ENCODE data around the gene PEAR1.

PEAR1 gene, protein sequence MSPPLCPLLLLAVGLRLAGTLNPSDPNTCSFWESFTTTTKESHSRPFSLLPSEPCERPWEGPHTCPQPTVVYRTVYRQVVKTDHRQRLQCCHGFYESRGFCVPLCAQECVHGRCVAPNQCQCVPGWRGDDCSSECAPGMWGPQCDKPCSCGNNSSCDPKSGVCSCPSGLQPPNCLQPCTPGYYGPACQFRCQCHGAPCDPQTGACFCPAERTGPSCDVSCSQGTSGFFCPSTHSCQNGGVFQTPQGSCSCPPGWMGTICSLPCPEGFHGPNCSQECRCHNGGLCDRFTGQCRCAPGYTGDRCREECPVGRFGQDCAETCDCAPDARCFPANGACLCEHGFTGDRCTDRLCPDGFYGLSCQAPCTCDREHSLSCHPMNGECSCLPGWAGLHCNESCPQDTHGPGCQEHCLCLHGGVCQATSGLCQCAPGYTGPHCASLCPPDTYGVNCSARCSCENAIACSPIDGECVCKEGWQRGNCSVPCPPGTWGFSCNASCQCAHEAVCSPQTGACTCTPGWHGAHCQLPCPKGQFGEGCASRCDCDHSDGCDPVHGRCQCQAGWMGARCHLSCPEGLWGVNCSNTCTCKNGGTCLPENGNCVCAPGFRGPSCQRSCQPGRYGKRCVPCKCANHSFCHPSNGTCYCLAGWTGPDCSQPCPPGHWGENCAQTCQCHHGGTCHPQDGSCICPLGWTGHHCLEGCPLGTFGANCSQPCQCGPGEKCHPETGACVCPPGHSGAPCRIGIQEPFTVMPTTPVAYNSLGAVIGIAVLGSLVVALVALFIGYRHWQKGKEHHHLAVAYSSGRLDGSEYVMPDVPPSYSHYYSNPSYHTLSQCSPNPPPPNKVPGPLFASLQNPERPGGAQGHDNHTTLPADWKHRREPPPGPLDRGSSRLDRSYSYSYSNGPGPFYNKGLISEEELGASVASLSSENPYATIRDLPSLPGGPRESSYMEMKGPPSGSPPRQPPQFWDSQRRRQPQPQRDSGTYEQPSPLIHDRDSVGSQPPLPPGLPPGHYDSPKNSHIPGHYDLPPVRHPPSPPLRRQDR

GRCh38 chr1:156893048-156893953 is at the start of gene PEAR1:
Gene PEAR1, plus strand, starts transcription at chr1:156893718. Its CDS starts 10,209 bp downstream, at chr1:156903927.
- DNase-seq (ENCODE audit: low read depth, low spot score): no peak

DNA sequence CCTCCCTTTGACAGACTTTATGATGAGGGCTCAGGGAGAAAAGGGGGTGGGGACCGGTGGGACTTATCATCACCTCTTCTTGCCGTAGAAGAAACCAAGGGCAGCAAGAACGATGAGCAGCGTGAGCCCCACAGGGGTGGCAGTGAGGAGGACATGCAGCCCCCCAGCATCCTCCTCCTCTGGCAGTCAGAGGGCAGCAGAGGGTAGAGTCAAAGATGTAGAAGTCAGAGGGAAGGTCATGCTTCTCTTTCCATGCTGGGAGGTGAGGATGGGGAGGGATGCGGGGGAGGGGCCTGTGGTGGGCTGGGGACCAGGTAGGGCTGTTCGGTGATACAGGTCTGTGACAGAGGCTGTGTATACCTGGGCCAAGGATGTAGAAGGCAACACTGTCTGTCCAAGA is 49.4 kb upstream of the PEAR1 start:
- no peak for DNase-seq (ENCODE audit: low read depth, low spot score)

DNA sequence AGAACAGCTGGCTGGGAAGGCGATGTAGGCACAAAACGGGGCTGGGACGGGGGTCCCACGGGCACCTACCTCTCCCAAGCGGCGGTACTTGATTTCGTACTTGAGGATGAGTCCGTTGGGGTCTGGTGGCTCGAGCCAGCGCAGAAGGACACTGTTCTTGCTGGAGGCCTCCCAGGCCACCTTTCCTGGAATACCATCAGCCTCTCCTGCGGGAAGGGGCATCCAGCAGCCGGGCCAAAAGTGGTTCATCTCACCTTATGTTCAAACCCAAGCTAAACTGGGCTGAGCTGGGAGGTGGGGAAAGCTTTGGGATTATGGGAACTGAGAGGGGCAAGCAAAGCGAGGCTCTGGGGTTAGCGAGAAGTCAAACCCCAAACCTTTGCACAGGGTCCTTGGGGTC is 48.9 kb upstream of the PEAR1 start:
- DNase-seq (ENCODE audit: low read depth, low spot score): no peak

DNA sequence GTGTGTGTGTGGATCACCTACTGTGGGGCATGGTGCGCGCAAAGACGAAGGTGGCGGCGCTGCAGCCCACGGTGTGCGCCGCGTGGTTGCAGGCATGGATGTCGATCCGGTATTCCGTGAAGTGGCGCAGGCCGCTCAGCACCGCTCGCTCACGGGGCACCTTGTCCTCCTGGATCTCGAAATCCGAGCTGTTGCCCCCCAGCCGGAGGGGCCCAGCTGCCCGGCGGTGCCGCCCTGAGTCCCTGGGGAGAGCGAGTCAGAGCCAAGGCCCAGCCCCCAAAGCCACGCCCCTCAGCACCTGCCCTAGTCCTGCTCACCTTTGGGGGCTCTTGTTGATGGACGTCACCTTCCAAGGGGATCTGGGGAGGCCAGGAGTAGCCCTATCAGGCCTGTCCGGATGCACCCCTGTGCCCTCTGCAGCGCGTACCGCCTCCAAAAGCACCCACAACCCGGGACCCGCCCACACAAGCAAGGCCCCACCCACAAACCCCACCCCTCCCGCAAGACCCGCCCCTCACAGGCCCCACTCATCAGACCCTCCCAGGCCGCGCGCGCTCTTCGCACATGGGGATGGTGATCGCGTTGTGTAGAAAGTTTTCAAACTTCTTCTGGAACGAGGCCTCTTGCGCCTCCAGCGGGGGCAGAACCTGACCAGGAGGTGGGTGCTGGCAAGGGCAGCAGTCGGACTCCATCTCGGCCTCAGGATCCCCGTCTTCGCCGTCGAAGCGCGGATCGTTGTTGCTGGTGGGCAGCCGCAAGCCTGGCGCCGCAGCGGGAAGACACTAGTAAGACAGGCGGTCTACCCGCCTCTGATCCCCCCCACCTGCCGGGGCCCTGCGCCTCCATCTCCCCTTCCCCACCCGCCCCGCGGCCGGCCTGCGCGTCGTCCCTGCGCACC is 48.2 kb upstream of the PEAR1 start:
- no peak for DNase-seq (ENCODE audit: low read depth, low spot score)

DNA sequence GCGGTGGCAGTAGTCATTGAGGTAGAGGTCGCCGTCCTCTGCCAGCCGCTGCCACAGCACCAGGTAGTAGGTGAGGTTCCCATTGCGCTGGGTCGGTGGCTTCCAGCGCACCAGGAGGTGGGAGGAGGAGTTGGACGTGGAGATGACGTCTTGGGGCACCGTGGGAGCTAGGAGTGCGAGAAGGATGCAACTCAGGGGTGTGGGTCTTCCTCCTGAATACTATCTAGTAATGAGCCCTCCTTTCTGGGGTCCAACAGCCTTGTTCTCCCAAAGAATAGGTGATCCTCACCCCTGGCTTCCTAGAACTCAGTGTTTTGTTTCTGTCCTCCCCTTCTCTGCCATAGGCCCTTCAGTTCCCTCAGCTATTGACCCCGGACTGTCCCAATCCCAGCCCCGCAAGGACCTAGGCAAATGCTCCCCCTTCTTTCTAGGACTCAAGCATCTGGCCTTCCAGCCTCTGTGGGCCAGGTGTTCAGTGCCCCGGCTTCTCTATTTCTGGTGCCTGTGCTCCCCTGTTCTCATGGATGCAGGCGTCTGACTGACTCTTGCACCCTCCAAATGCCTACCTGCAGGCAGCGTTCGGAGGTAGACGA is 47.5 kb upstream of the PEAR1 start:
- DNase-seq (ENCODE audit: low read depth, low spot score): no peak

GRCh38 chr1:156846643-156847042 is 46.9 kb upstream of the PEAR1 start:
- no peak for DNase-seq (ENCODE audit: low read depth, low spot score)

- DNase-seq (ENCODE audit: low read depth, low spot score): no peak
Observed at GRCh38 chr1:156847591-156848460, 45.7 kb upstream of the PEAR1 start.

DNA sequence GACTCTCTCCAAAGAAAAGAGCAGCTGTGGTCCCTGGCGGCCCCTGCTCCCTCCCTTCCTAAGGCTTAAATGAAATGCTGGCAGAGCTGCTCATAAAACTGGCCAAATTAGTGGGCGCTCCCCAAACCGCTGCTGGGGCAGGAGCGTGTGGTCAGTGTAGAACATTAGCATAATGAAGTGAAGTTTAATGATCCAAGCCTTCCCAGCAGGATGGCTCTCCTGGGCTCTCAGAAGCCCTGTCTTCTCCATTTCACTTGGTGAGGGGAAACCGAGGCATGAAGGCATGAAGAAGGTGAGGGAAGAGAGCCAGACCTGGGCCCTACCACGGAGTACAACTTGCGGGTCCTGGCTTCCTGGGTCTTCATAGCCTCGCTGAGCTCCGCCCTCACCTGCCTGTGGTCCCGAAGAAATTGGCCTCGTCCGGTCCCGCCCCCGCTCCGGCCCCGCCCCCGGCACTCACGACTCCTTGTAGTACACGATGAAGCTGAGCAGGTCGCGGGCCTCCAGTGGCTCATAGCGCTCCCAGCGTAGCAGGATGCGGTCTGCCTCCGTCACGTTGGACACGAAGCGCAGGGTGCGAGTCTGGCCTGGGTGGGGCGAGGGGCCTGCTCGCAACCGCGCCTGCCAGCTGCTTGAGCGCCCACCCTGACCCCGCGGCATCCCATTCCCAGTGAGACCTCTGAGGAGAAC is 44.9 kb upstream of the PEAR1 start:
- no peak for DNase-seq (ENCODE audit: low read depth, low spot score)

- no peak for DNase-seq (ENCODE audit: low read depth, low spot score)
Observed at GRCh38 chr1:156849151-156849496, 44.4 kb upstream of the PEAR1 start.

DNA sequence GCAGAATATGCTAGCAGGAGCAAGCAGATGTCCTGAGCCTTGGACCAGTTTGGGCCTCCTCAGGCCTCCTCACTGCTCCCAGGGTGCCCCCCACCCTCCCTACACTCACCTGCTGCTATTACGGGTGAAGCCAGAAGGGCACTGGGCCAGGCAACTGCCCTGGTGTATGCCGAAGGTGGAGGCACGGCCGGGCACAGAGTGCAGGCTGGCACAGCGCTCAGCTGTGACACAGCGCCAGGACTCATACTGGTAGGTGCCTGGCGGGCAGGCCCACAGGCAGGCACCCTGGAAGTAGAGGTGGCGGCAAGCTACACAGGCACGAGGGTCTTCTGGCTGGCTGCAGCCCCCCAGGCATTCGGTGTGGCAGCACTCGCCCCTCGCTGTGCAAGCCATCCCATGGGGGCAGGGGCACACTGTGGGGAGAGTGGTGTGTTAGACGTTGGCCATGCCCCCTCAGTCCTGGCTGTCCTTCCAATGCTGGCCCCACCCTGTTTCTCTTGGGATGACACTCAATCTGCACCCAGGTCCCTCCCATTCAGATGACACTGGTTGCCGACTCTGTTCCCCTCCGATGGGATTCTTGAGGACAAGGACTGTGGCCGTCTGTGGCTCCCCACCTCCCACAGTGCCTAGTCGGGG is 41.6 kb upstream of the PEAR1 start:
- DNase-seq (ENCODE audit: low read depth, low spot score): no peak

- no peak for DNase-seq (ENCODE audit: low read depth, low spot score)
Observed at GRCh38 chr1:156852418-156852874, 41.1 kb upstream of the PEAR1 start.

DNA sequence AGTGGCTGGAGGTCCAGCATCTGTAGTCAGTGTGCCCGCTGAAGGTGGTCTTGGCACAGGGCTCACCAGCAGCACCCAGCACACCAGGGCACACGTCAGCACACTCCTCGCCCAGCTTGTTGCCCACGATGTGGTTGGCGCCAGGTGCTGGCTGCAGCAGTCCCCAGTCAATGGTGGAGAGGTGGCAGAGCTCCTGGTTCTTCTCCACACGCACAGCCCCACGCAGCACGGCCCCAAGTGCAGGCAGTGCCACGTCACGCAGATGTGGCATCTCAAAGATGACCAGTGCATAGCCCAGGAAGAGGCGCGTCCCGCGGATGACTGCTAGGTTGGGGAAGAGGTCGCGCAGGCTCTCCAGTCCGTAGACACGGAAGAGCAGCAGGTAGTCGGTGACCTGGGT is 39.8 kb upstream of the PEAR1 start:
- DNase-seq (ENCODE audit: low read depth, low spot score): no peak

DNA sequence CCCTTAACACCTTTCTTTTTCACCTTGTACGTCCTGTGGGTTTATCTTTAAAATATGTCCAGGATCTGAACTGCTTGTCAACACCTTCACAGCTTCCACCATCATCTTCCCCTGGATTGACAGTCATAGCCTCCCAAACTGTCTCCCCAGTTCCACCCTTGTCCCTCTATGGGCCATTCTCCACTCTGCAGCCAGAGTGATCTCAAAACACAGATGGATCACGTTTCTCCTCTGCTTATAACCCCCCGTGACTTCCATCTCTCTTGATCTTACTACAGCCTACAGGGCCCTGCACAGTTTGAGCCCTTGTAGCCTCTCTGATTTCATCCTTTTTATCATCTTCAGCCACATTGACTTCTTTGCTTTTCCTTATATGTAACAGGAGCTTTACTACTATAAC is 38.9 kb upstream of the PEAR1 start:
- DNase-seq (ENCODE audit: low read depth, low spot score): no peak

- no peak for DNase-seq (ENCODE audit: low read depth, low spot score)
Observed at GRCh38 chr1:156856282-156856785, 37.2 kb upstream of the PEAR1 start.

GRCh38 chr1:156857532-156857931 is 36.0 kb upstream of the PEAR1 start:
- DNase-seq (ENCODE audit: low read depth, low spot score): no peak

DNA sequence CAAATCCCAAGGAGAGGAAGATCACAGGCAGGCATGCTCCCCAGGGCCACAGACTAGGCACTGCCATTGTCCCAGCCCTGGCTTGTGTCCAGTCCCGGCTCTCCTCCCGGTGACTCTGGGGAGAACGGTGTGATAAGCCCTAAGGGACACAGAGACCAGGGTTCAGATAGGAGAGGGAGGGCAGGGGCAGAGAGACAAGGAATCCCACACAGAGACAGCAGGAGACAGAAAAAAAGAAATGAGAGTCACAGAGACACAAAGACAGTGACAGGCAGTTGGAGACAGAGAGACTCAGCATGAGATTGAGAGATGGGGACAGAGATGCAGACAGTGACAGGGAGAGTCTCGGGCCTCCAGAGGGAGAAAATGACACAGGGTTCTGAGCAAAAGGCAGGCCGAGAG is 35.0 kb upstream of the PEAR1 start:
- DNase-seq (ENCODE audit: low read depth, low spot score): no peak

DNA sequence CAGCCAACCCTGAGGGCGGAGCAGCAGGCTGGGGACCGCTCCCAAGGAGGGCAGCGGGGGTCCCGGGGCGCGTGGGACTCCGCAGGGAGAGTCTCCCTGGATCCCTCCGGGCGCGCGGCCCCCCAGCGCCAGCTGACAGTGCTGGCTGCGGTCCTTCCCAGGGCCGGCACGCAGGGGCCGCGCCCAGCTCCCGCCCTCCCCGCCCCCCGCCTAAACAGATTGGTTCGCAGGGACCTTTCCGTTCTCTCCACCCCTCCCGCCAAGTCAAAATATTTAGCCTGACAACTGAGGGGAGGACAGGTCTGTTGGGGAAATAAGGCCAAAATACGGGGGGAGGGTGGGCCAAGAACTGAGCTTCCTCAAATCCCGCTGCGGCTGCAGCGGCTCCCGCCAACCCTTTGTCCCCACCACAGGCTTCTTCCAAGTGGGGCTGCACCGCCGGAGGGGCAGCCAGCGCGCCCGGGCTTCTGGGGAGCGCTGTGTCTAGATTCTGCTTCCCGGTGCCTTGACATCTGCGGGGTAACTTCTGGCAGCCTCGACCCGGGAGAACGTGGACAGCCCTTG is 34.5 kb upstream of the PEAR1 start, which contains the start of gene INSRR:
TSS of gene INSRR (minus strand) at position 159 of the 564 bp plus-strand sequence. CDS start 496 bp downstream, outside the sequence.
- no peak for DNase-seq (ENCODE audit: low read depth, low spot score)

Data from iPS DF 19.7 (cell line).